GM12878 (cell line): Measurements from ENCODE around the gene ZDHHC5.

ENCODE experiments used
- CHD1 ChIP-seq: IDR thresholded peaks from 2 replicates; pipeline ENCODE4 v1.6.1; 2012; ENCODE audit warnings: low read depth, low read length, improper control_type of control experiment
- EZH2 ChIP-seq: IDR thresholded peaks from 2 replicates; pipeline ENCODE4 v1.6.1; 2012; ENCODE audit warnings: low read depth, mild to moderate bottlenecking, control low read depth, inconsistent platforms, low read length, borderline replicate concordance; ENCODE audit not compliant: control insufficient read depth
- NFYA ChIP-seq: IDR thresholded peaks from 2 replicates; pipeline ENCODE4 v1.6.1; 2011; ENCODE audit warnings: low read depth, mild to moderate bottlenecking, low read length, improper control_type of control experiment, borderline replicate concordance
- SMARCA5 ChIP-seq: fragments of 450-650 bp; IDR thresholded peaks from 2 replicates; pipeline ENCODE4 v1.6.1; 2017; ENCODE audit warnings: mild to moderate bottlenecking
- SREBF1 ChIP-seq: IDR thresholded peaks from 2 replicates; pipeline ENCODE4 v1.6.1; 2012; ENCODE audit warnings: mild to moderate bottlenecking, low read length
- ZNF274 ChIP-seq: IDR thresholded peaks from one replicate; pipeline ENCODE4 v1.8.0; 2011; ENCODE audit not compliant: insufficient read length, insufficient read depth
- ZNF384 ChIP-seq: IDR thresholded peaks from 2 replicates; pipeline ENCODE4 v1.6.1; 2012; ENCODE audit warnings: low read depth, mild to moderate bottlenecking, low read length, improper control_type of control experiment, borderline replicate concordance
- TF ChIP-seq, protein P1 (sequence below): IDR thresholded peaks from 2 replicates; pipeline ENCODE4 v1.6.1; 2011; ENCODE audit warnings: low read depth, low read length, improper control_type of control experiment, borderline replicate concordance

DNA sequence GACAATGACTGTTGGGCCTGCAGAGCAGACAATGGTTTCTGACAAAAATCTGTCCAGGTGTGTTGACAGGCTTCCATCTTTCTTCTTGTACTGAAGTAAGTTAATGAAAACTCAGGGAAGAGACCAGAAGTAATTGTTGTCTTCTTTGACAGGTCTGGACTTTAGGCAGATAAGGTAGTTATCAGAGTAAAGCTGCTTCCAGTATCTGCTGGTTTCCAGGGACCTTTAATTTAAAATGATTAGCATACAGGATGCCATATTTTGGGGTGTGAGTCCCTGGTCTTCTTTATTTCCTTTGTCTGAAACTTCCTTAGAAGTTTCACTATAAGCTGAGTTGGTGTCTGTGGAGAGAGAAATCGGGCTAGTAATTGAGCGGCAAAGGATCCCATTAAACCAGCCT, 45.9 kb downstream of the ZDHHC5 start:
- no peak for TF ChIP-seq SMARCA5
- no peak for TF ChIP-seq ZNF384
- no peak for TF ChIP-seq ZNF274
- no peak for TF ChIP-seq NFYA
- TF ChIP-seq CHD1 = no peak
- TF ChIP-seq, protein P1, sequence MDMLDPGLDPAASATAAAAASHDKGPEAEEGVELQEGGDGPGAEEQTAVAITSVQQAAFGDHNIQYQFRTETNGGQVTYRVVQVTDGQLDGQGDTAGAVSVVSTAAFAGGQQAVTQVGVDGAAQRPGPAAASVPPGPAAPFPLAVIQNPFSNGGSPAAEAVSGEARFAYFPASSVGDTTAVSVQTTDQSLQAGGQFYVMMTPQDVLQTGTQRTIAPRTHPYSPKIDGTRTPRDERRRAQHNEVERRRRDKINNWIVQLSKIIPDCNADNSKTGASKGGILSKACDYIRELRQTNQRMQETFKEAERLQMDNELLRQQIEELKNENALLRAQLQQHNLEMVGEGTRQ = no peak
- no peak for TF ChIP-seq EZH2
- no peak for TF ChIP-seq SREBF1
